Sigmoid colon (tissue), 4 donors: ENCODE measurements around the gene HOXD8.

Source experiments
- EP300 ChIP-seq, 4 donors: sonication (generic); formaldehyde crosslinking; IDR thresholded peaks; one replicate each; pipeline ENCODE4 v1.6.1; 2017; ENCODE audit warnings: antibody characterized with exemption in 4 of 4
- POLR2AphosphoS5 ChIP-seq, 4 donors: sonication (generic); formaldehyde crosslinking; IDR thresholded peaks; one replicate each; pipeline ENCODE4 v1.6.1; 2017; ENCODE audit warnings: antibody characterized with exemption in 4 of 4
- TF ChIP-seq, protein P1 (sequence below), 4 experiments: fragments of 450-650 bp in 3 of 4; fragments of 200-600 bp in 1 of 4; IDR thresholded peaks; one replicate each; pipeline ENCODE4 v1.5.1; 2016 to 2019; ENCODE audit warnings: antibody characterized with exemption in 4 of 4, mild to moderate bottlenecking in 3 of 4, moderate library complexity in 2 of 4

DNA sequence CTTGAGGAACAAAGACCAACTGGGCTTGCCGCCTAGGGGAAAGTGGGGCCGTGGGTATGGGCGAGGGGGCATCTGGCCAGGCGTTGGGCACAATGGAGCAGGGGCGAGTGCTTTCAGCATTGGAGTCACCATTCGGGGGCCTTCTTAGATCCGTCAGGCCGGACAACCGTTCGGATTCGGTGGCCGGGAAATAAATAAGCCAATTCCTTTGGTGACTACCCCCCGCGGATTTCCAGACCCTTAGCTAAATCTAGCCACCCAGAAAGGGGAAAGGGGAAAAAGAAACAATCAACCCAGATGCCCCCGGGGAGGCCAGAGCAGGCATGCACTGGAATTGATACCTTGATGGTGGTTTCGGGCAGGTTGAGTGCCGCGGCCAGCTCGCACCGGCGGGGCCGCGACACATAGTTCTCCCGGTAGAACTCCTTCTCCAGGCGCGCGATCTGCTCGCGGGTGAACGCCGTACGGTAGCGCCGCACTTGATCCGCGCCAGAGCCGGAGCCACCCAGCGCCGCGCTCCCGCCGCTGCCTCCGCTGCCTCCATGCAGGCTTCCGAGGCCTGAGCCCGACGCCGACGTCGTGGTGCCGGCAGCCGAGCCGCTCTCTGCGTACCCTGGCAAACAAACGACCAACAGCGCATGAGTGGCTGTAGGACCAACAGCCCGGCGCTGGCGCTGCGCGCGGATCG lies 47.5 kb upstream of the HOXD8 start:
- TF ChIP-seq, protein P1, sequence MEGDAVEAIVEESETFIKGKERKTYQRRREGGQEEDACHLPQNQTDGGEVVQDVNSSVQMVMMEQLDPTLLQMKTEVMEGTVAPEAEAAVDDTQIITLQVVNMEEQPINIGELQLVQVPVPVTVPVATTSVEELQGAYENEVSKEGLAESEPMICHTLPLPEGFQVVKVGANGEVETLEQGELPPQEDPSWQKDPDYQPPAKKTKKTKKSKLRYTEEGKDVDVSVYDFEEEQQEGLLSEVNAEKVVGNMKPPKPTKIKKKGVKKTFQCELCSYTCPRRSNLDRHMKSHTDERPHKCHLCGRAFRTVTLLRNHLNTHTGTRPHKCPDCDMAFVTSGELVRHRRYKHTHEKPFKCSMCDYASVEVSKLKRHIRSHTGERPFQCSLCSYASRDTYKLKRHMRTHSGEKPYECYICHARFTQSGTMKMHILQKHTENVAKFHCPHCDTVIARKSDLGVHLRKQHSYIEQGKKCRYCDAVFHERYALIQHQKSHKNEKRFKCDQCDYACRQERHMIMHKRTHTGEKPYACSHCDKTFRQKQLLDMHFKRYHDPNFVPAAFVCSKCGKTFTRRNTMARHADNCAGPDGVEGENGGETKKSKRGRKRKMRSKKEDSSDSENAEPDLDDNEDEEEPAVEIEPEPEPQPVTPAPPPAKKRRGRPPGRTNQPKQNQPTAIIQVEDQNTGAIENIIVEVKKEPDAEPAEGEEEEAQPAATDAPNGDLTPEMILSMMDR (IDR thresholded peaks at IDR 0.05): no peak
- TF ChIP-seq POLR2AphosphoS5 (IDR thresholded peaks at IDR 0.05) (peak in 3 of 4 donors; percentile 7 to 49 (median 48)), EP300 (IDR thresholded peaks at IDR 0.05) (no peak)
